ENCODE results near the gene FAM124B. TPM values are rescaled to one million over a fixed set of nuclear protein-coding genes. Genes with fewer than 3 reads are reported as not detected.

The FAM124B gene
- total and polyA plus RNA-seq, 4 donors, result 0.30 to 2.5 (median 0.42) TPM

DNA sequence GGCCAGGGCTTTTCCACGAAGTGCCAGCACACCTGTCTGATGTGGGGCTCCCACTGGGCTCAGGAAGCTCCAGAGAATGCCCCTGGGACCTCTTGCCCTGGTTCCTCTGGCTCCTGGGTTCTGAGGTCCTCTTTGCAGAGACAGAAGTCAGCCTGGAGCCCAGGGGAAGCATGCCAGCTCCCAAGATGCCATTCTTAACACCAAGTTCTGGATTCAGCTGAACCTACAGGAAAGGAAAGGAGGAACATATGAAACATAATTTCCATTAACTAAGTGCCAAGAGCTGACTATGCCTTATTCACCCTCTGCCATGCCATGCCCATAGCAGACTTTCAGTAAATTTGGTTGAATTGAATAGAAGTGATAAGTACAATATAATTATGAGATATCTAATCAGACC, 21.9 kb downstream of the FAM124B start (continued):
- TF ChIP-seq, protein P1, sequence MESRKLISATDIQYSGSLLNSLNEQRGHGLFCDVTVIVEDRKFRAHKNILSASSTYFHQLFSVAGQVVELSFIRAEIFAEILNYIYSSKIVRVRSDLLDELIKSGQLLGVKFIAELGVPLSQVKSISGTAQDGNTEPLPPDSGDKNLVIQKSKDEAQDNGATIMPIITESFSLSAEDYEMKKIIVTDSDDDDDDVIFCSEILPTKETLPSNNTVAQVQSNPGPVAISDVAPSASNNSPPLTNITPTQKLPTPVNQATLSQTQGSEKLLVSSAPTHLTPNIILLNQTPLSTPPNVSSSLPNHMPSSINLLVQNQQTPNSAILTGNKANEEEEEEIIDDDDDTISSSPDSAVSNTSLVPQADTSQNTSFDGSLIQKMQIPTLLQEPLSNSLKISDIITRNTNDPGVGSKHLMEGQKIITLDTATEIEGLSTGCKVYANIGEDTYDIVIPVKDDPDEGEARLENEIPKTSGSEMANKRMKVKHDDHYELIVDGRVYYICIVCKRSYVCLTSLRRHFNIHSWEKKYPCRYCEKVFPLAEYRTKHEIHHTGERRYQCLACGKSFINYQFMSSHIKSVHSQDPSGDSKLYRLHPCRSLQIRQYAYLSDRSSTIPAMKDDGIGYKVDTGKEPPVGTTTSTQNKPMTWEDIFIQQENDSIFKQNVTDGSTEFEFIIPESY (IDR thresholded peaks at IDR 0.05), result no peak
- no peak for TF ChIP-seq RXRA (IDR thresholded peaks at IDR 0.05)
- no peak for TF ChIP-seq NR2F2 (IDR thresholded peaks at IDR 0.05)
- TF ChIP-seq, protein P2, sequence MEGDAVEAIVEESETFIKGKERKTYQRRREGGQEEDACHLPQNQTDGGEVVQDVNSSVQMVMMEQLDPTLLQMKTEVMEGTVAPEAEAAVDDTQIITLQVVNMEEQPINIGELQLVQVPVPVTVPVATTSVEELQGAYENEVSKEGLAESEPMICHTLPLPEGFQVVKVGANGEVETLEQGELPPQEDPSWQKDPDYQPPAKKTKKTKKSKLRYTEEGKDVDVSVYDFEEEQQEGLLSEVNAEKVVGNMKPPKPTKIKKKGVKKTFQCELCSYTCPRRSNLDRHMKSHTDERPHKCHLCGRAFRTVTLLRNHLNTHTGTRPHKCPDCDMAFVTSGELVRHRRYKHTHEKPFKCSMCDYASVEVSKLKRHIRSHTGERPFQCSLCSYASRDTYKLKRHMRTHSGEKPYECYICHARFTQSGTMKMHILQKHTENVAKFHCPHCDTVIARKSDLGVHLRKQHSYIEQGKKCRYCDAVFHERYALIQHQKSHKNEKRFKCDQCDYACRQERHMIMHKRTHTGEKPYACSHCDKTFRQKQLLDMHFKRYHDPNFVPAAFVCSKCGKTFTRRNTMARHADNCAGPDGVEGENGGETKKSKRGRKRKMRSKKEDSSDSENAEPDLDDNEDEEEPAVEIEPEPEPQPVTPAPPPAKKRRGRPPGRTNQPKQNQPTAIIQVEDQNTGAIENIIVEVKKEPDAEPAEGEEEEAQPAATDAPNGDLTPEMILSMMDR (IDR thresholded peaks at IDR 0.05; ENCODE audit: low read depth, low read length, missing input control), result no peak
- TF ChIP-seq HNF4A (conservative IDR thresholded peaks at IDR 0.05), result no peak
- TF ChIP-seq TAF1 (conservative IDR thresholded peaks at IDR 0.05), result no peak
- no peak for TF ChIP-seq GABPA (IDR thresholded peaks at IDR 0.05 in 1 of 2, conservative IDR thresholded peaks at IDR 0.05 in 1 of 2)
- TF ChIP-seq SP1 (IDR thresholded peaks at IDR 0.05), result no peak

DNA sequence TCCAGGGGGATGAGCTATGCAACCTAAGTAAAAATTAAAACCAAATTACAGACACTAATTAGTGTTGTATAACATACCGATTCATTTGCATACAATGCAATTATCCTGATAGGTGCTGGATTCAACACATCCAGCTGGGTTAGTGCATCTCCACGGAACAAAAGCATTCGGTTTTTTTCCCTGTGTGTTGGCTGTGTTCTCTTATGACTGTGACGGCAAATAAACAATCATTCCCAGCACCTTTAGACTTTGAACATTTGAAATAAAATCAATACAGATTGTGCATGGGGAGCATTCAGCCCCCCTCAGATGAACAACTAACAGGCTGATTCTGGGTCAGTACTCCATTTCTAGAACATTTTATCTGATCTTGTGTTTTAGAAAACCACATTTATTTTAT, 22.7 kb downstream of the FAM124B start:
- peak overlapping the region in 1 of 2 donors; percentile 67 for H3K9ac ChIP-seq (ENCODE audit: low read depth in 1 of 2, low read length in 2 of 2)
- peak in 1 of 2 donors; percentile 49 for TF ChIP-seq RAD21 (IDR thresholded peaks at IDR 0.05)
- TF ChIP-seq, protein P1 (IDR thresholded peaks at IDR 0.05), result peak; percentile 64
- TF ChIP-seq, protein P2 (IDR thresholded peaks at IDR 0.05; ENCODE audit: low read depth, low read length, missing input control), result no peak
- TF ChIP-seq, protein P3, sequence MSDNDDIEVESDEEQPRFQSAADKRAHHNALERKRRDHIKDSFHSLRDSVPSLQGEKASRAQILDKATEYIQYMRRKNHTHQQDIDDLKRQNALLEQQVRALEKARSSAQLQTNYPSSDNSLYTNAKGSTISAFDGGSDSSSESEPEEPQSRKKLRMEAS (IDR thresholded peaks at IDR 0.05), result peak; percentile 31
- peak; percentile 75 for TF ChIP-seq HNF4G (IDR thresholded peaks at IDR 0.05)
- TF ChIP-seq SP1 (IDR thresholded peaks at IDR 0.05), result peak; percentile 90
- no peak for TF ChIP-seq GABPA (IDR thresholded peaks at IDR 0.05 in 1 of 2, conservative IDR thresholded peaks at IDR 0.05 in 1 of 2)
- TF ChIP-seq, protein P4, sequence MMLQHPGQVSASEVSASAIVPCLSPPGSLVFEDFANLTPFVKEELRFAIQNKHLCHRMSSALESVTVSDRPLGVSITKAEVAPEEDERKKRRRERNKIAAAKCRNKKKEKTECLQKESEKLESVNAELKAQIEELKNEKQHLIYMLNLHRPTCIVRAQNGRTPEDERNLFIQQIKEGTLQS (IDR thresholded peaks at IDR 0.05), result no peak
- peak; percentile 35 for TF ChIP-seq NR2F2 (IDR thresholded peaks at IDR 0.05)
- TF ChIP-seq FOXA2 (IDR thresholded peaks at IDR 0.05), result peak; percentile 74
- TF ChIP-seq EGR1 (IDR thresholded peaks at IDR 0.05; ENCODE audit: low read depth in 2 of 2), result no peak
- TF ChIP-seq RXRA (IDR thresholded peaks at IDR 0.05), result peak; percentile 56 to 73
- TF ChIP-seq HNF4A (conservative IDR thresholded peaks at IDR 0.05), result peak; percentile 90 to 94
- TF ChIP-seq YY1 (IDR thresholded peaks at IDR 0.05), result peak; percentile 64
- TF ChIP-seq, protein P5, sequence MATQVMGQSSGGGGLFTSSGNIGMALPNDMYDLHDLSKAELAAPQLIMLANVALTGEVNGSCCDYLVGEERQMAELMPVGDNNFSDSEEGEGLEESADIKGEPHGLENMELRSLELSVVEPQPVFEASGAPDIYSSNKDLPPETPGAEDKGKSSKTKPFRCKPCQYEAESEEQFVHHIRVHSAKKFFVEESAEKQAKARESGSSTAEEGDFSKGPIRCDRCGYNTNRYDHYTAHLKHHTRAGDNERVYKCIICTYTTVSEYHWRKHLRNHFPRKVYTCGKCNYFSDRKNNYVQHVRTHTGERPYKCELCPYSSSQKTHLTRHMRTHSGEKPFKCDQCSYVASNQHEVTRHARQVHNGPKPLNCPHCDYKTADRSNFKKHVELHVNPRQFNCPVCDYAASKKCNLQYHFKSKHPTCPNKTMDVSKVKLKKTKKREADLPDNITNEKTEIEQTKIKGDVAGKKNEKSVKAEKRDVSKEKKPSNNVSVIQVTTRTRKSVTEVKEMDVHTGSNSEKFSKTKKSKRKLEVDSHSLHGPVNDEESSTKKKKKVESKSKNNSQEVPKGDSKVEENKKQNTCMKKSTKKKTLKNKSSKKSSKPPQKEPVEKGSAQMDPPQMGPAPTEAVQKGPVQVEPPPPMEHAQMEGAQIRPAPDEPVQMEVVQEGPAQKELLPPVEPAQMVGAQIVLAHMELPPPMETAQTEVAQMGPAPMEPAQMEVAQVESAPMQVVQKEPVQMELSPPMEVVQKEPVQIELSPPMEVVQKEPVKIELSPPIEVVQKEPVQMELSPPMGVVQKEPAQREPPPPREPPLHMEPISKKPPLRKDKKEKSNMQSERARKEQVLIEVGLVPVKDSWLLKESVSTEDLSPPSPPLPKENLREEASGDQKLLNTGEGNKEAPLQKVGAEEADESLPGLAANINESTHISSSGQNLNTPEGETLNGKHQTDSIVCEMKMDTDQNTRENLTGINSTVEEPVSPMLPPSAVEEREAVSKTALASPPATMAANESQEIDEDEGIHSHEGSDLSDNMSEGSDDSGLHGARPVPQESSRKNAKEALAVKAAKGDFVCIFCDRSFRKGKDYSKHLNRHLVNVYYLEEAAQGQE (IDR thresholded peaks at IDR 0.05), result peak; percentile 60
- peak in 1 of 2 donors; percentile 37 for TF ChIP-seq JUND (IDR thresholded peaks at IDR 0.05)
- peak; percentile 80 for TF ChIP-seq TAF1 (conservative IDR thresholded peaks at IDR 0.05)
- H3K36me3 ChIP-seq (ENCODE audit: control insufficient read depth in 4 of 4, insufficient read depth in 3 of 4, low read depth in 1 of 4, low read length in 3 of 4), result no peaks in the 10 kb centered on the region
- H3K4me1 ChIP-seq (ENCODE audit: control insufficient read depth in 4 of 4, insufficient read depth in 4 of 4, low read length in 3 of 4), result peaks cover 5 to 54% (median 50%) of the 10 kb centered on the region in 4 donors
- H3K9me3 ChIP-seq (ENCODE audit: control insufficient read depth in 4 of 4, low read length in 3 of 4), result no peaks in the 10 kb centered on the region
- H3K27ac ChIP-seq (ENCODE audit: low read depth in 1 of 2, low read length in 2 of 2), result peak overlapping the region; percentile 56 to 72
- no peak for DNase-seq (ENCODE audit: low spot score)
- 30% methylated on average over 4 of the region's 4 CpGs for WGBS
- no peaks in the 10 kb centered on the region for H3K27me3 ChIP-seq (ENCODE audit: control insufficient read depth in 4 of 4, insufficient read depth in 4 of 4, low read length in 3 of 4)
- H3K4me3 ChIP-seq (ENCODE audit: low read depth in 1 of 3, low read length in 3 of 3), result peak overlapping the region in 1 of 3 donors; percentile 3
